NAMALWA (cell line): ENCODE data around the gene AURKAIP1.
"Not testable (repeated sequence)": the region's sequence is repeated elsewhere in the genome, so short reads cannot be mapped to it uniquely, and the experiment has no call there.

ENCODE experiments used
- DNase-seq: peaks from one replicate; pipeline ENCODE4 v3.0.0-alpha.2; 2015; ENCODE audit warnings: low spot score

Gene AURKAIP1

GRCh38 chr1:1385339-1385738 lies 10.3 kb upstream of the AURKAIP1 start:
- DNase-seq = not testable (repeated sequence)

- no peak for DNase-seq
Observed at GRCh38 chr1:1381294-1381693, 6.3 kb upstream of the AURKAIP1 start.

- no peak for DNase-seq
Observed at GRCh38 chr1:1380860-1381259, 5.9 kb upstream of the AURKAIP1 start.

- no peak for DNase-seq
Observed at GRCh38 chr1:1377540-1378205, 2.7 kb upstream of the AURKAIP1 start.

- DNase-seq = no peak
Observed at GRCh38 chr1:1376551-1377226, 1.7 kb upstream of the AURKAIP1 start.

GRCh38 chr1:1374589-1374928 lies 448 bp downstream of the AURKAIP1 start:
- peak; percentile 47 for DNase-seq

GRCh38 chr1:1373815-1374588 lies 1.0 kb downstream of the AURKAIP1 start:
- no peak for DNase-seq

- DNase-seq = no peak
Observed at GRCh38 chr1:1373051-1373814, 1.8 kb downstream of the AURKAIP1 start.

- peak; percentile 86 for DNase-seq
Observed at GRCh38 chr1:1371746-1372711, 3.0 kb downstream of the AURKAIP1 start.

- no peak for DNase-seq
Observed at GRCh38 chr1:1371364-1371745, 3.7 kb downstream of the AURKAIP1 start.

- DNase-seq = no peak
Observed at GRCh38 chr1:1370771-1371300, 4.2 kb downstream of the AURKAIP1 start.

GRCh38 chr1:1370094-1370493 lies 4.9 kb downstream of the AURKAIP1 start:
- not testable (repeated sequence) for DNase-seq

- no peak for DNase-seq
Observed at GRCh38 chr1:1367315-1367714, 7.7 kb downstream of the AURKAIP1 start.

- DNase-seq = no peak
Observed at GRCh38 chr1:1366699-1367066, 8.3 kb downstream of the AURKAIP1 start.

- no peak for DNase-seq
Observed at GRCh38 chr1:1365875-1366698, 8.9 kb downstream of the AURKAIP1 start.

- no peak for DNase-seq
Observed at GRCh38 chr1:1364266-1364665, 10.7 kb downstream of the AURKAIP1 start.

GRCh38 chr1:1361982-1362423 lies 13.0 kb downstream of the AURKAIP1 start:
- DNase-seq = no peak

- no peak for DNase-seq
Observed at GRCh38 chr1:1361233-1361981, 13.6 kb downstream of the AURKAIP1 start.

- DNase-seq = no peak
Observed at GRCh38 chr1:1360506-1361169, 14.4 kb downstream of the AURKAIP1 start.
